ENCODE measurements around the gene ME3.

DNA sequence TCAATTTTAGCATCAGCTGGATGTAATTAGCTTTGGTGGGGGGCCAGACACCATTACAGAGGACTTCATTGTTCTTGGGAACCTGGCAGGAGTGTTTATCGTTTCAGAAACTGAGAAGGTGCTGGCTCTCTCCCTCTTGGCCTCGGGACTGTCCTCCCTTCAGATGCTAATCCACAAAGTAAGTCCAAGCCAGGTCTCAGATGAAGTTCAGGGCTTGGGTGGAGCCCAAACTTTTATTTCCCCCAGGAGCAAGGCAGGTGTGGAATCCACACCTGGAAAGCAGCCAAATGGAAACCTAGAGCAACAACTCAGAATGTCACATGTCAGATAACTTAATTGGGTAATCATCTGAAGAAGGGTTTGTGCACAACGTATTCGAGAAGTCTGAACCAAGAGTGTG, 119.2 kb downstream of the ME3 start:
- TF ChIP-seq CTCF (IDR thresholded peaks at IDR 0.05), result no peak
- TF ChIP-seq POLR2AphosphoS5 (IDR thresholded peaks at IDR 0.05), result no peak

All from gastroesophageal sphincter (tissue), 3 donors.